Measurements from ENCODE around the gene CDK5RAP1. TPM values are rescaled to one million over a fixed set of nuclear protein-coding genes. Genes with fewer than 3 reads are reported as not detected.

CDK5RAP1 gene, protein sequence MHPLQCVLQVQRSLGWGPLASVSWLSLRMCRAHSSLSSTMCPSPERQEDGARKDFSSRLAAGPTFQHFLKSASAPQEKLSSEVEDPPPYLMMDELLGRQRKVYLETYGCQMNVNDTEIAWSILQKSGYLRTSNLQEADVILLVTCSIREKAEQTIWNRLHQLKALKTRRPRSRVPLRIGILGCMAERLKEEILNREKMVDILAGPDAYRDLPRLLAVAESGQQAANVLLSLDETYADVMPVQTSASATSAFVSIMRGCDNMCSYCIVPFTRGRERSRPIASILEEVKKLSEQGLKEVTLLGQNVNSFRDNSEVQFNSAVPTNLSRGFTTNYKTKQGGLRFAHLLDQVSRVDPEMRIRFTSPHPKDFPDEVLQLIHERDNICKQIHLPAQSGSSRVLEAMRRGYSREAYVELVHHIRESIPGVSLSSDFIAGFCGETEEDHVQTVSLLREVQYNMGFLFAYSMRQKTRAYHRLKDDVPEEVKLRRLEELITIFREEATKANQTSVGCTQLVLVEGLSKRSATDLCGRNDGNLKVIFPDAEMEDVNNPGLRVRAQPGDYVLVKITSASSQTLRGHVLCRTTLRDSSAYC
- polyA plus RNA-seq (2011; rRNA removed): 24.7 and 27.0 TPM in 2 replicates
- 23.3 and 25.3 TPM in 2 replicates for polyA minus RNA-seq (2011; rRNA and poly(A)+ RNA removed)

DNA sequence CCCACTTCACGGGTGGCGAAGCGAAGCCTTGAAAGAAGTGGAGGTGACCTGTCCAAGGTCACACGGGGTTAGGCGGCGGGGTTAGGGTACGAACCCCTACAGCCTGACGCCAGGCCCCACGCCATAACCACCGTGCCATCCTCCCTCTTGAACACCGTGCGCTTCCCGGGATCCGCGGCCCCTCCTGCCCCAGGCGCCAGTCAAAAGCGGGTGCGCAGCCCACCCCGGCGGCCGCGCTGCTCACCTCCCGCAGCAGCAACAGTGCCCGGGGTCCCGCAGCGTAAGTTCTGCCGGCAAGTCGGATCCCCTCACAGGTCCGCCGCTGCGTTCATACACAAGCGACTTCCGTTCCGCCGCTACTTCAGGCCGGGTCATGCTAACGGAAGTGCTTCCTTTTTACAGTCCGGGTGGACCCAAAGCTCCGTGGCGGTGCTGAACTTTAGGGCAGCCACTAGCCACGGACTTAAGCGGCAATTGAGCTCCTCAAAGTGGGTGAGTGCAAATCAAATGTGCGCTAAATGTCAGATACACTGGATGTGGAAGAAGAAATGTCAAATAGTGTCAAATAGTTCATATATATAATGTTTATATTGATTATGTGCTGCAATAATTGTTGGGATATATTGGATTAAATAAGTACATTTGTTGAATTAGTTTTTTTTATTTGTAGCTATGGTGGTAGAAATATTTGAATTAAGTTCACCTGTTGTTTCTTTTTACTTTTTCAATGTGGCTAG is at the start of gene CDK5RAP1:
CDK5RAP1 (minus strand) TSS at position 336 of the 737 bp plus-strand sequence. CDS start 4,455 bp downstream, outside the sequence.
- no peaks in the 10 kb centered on the region for H3K27me3 ChIP-seq (ENCODE audit: control insufficient read depth, insufficient read depth, low read length)
- H3K36me3 ChIP-seq (ENCODE audit: control insufficient read depth, insufficient read depth, low read length): peaks cover 1% of the 10 kb centered on the region; the same call in 1 of the 2 replicates
- TF ChIP-seq, protein P1, sequence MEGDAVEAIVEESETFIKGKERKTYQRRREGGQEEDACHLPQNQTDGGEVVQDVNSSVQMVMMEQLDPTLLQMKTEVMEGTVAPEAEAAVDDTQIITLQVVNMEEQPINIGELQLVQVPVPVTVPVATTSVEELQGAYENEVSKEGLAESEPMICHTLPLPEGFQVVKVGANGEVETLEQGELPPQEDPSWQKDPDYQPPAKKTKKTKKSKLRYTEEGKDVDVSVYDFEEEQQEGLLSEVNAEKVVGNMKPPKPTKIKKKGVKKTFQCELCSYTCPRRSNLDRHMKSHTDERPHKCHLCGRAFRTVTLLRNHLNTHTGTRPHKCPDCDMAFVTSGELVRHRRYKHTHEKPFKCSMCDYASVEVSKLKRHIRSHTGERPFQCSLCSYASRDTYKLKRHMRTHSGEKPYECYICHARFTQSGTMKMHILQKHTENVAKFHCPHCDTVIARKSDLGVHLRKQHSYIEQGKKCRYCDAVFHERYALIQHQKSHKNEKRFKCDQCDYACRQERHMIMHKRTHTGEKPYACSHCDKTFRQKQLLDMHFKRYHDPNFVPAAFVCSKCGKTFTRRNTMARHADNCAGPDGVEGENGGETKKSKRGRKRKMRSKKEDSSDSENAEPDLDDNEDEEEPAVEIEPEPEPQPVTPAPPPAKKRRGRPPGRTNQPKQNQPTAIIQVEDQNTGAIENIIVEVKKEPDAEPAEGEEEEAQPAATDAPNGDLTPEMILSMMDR (IDR thresholded peaks at IDR 0.05; ENCODE audit: insufficient read depth, low read depth, low read length): no peak
- CTCF ChIA-PET: interaction anchor here (1.1 to 1.7 kb wide), 2 partner anchors 40 to 267 kb away, joined by 3 to 7 read pairs; no protein-coding TSS in a partner anchor
- POLR2A ChIA-PET: interaction anchor here (0.7 kb wide), 1 partner anchor 248 kb away, joined by 4 read pairs; no protein-coding TSS in a partner anchor
- H3K4me3 ChIP-seq (ENCODE audit: low read depth, low read length): peak within 1 kb of the TSS; percentile 97
- DNase-seq (ENCODE audit: low read depth): peak; percentile 40

DNA sequence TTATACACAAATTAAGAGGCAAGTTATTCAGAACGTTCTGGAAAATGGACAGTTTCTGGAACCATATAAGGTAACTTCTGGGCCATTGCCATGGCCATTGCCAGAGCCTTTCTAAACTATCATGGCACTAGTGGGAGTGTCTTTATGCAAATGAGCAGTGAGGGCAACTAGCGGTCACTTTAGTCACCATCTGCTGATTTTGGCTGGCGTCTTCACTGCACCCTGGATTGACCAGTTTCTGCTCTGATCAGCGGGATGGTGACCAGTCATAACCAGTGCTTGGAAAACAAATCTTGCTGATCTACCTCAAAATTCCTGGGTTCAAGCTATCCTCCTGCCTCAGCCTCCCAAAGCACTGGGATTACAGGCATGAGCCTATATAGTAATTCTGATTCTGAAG is 49.5 kb upstream of the CDK5RAP1 start:
- no peak for DNase-seq (ENCODE audit: low read depth)
- Histone ChIP-seq H3K4me3 (ENCODE audit: low read depth, low read length) (no peak overlapping the region), H3K27me3 (ENCODE audit: control insufficient read depth, insufficient read depth, low read length) (no peaks in the 10 kb centered on the region), H3K36me3 (ENCODE audit: control insufficient read depth, insufficient read depth, low read length) (no peaks in the 10 kb centered on the region)
- CTCF ChIA-PET: no interaction called here
- TF ChIP-seq, protein P1 (IDR thresholded peaks at IDR 0.05; ENCODE audit: insufficient read depth, low read depth, low read length): no peak
- POLR2A ChIA-PET: no interaction called here

DNA sequence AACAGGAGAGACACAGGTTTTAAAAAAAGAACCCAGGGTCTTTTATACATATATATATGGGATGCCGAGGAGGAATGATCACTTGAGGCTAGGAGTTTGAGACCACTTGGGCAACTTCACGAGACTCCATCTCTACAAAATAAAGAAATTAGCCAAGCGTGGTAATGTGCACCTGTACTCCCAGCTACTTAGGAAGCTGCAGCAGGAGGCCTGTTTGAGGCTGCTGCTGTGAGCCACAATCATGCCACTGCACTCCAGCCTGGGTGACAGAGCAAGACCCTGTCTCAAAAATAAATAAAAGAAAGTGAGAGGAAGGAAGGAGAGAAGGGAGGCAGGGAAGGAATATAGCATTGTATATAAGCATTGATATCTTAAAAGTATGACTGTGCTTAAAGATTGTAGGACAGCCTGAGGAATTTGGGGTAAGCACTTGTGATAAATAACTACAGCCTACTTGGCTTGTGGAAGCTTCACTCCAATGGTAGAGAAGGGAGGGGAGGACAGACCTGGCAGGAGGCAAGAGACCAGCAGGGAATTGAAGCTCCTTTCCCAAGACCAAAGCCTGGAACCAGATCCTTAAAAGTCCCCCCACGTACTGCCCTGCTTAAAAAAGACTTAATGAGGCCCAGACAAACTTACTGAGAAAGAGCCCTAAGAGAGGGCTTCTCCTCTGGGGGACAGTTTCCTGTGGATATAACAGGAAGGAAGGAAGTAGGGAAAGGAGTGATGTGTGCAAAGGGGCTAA is 44.7 kb upstream of the CDK5RAP1 start:
- H3K4me3 ChIP-seq (ENCODE audit: low read depth, low read length): no peak overlapping the region
- no peaks in the 10 kb centered on the region for H3K36me3 ChIP-seq (ENCODE audit: control insufficient read depth, insufficient read depth, low read length)
- H3K27me3 ChIP-seq (ENCODE audit: control insufficient read depth, insufficient read depth, low read length): no peaks in the 10 kb centered on the region
- no peak for DNase-seq (ENCODE audit: low read depth)
- CTCF ChIA-PET: interaction anchor here (0.6 to 2.8 kb wide), 5 partner anchors 9 to 214 kb away, joined by 3 to 12 read pairs (median 3); no protein-coding TSS in a partner anchor
- TF ChIP-seq, protein P1 (IDR thresholded peaks at IDR 0.05; ENCODE audit: insufficient read depth, low read depth, low read length): no peak
- POLR2A ChIA-PET: no interaction called here

DNA sequence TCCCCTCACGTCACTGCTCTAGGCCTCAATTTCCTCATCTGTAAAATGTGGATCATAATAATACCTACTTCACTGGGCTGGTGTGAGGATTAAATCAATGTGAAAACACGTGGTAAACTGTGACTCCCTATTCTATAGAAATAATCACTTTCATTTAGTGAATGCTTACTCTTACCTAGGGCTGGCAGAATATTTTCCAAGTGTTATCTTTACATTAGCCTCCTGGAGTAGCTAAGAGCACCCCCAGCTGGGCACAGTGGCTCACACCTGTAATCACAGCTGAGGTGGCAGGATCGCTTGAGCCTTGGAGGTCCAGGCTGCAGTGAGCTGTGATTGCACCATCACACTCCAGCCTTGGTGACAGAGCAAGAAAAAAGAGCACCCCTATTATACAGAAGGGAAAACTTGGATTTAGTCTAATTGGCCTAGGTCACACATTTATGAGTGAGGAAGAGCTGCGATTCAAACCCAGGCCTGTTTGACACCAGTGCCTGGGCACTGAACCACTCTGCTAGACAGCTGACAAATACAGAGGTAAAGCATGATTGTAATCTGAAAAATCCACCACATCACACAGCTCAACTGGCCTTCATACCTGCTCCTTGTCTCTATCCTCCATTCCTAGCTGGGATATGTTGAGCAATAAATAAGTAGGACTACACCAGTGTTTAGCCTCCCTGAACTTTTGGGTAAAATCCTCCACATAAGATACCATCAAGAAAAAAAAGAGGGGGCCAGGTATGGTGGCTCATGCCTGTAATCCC is 43.7 kb upstream of the CDK5RAP1 start:
- Histone ChIP-seq H3K4me3 (ENCODE audit: low read depth, low read length) (no peak overlapping the region), H3K36me3 (ENCODE audit: control insufficient read depth, insufficient read depth, low read length) (no peaks in the 10 kb centered on the region), H3K27me3 (ENCODE audit: control insufficient read depth, insufficient read depth, low read length) (no peaks in the 10 kb centered on the region)
- ChIA-PET CTCF (interaction anchor here (0.5 to 2.8 kb wide), 4 partner anchors 12 to 680 kb away, joined by 3 to 9 read pairs (median 3); no protein-coding TSS in a partner anchor), POLR2A (no interaction called here)
- TF ChIP-seq, protein P1 (IDR thresholded peaks at IDR 0.05; ENCODE audit: insufficient read depth, low read depth, low read length): no peak
- DNase-seq (ENCODE audit: low read depth): no peak

Data from BJ (cell line).